Smooth muscle cell of the brain vasculature (primary cell): ENCODE results near the gene KCTD1.

ENCODE experiments used
- DNase-seq: peaks from one replicate; pipeline ENCODE4 v3.0.0-alpha.2; 2012; ENCODE audit warnings: low read depth, low spot score

The KCTD1 gene

GRCh38 chr18:26548415-26549262 lies at the start of gene KCTD1:
Gene KCTD1, minus strand, starts transcription at chr18:26548553. Its CDS starts 17 bp downstream, at chr18:26548536.
- DNase-seq, result peak; percentile 62

- no peak for DNase-seq
Observed at GRCh38 chr18:26593365-26594320, 45.3 kb upstream of the KCTD1 start.

- DNase-seq, result no peak
Observed at GRCh38 chr18:26584745-26585144, 36.4 kb upstream of the KCTD1 start.

- DNase-seq, result no peak
Observed at GRCh38 chr18:26579941-26580618, 31.7 kb upstream of the KCTD1 start.

GRCh38 chr18:26575865-26576217 lies 27.5 kb upstream of the KCTD1 start:
- no peak for DNase-seq

GRCh38 chr18:26574958-26575864 lies 26.9 kb upstream of the KCTD1 start:
- no peak for DNase-seq

- no peak for DNase-seq
Observed at GRCh38 chr18:26568926-26569665, 20.7 kb upstream of the KCTD1 start.

- DNase-seq, result no peak
Observed at GRCh38 chr18:26568513-26568912, 20.2 kb upstream of the KCTD1 start.

- no peak for DNase-seq
Observed at GRCh38 chr18:26566874-26567555, 18.7 kb upstream of the KCTD1 start.

- no peak for DNase-seq
Observed at GRCh38 chr18:26565514-26565913, 17.2 kb upstream of the KCTD1 start.

- no peak for DNase-seq
Observed at GRCh38 chr18:26563024-26563423, 14.7 kb upstream of the KCTD1 start.

GRCh38 chr18:26562568-26562967 lies 14.2 kb upstream of the KCTD1 start:
- no peak for DNase-seq

GRCh38 chr18:26561769-26562168 lies 13.4 kb upstream of the KCTD1 start:
- no peak for DNase-seq

- no peak for DNase-seq
Observed at GRCh38 chr18:26556573-26556972, 8.2 kb upstream of the KCTD1 start.

- no peak for DNase-seq
Observed at GRCh38 chr18:26555804-26556553, 7.6 kb upstream of the KCTD1 start.

GRCh38 chr18:26553943-26554342 lies 5.6 kb upstream of the KCTD1 start:
- no peak for DNase-seq

- no peak for DNase-seq
Observed at GRCh38 chr18:26551695-26552081, 3.3 kb upstream of the KCTD1 start.

GRCh38 chr18:26550998-26551694 lies 2.8 kb upstream of the KCTD1 start:
- DNase-seq, result no peak
